ENCODE data around the gene RALGPS2. TPM values are rescaled to one million over a fixed set of nuclear protein-coding genes. Genes with fewer than 3 reads are reported as not detected.

The RALGPS2 gene
- total RNA-seq, 4 donors from 2014 or later = 4.3 to 30.8 (median 16.8) TPM

DNA sequence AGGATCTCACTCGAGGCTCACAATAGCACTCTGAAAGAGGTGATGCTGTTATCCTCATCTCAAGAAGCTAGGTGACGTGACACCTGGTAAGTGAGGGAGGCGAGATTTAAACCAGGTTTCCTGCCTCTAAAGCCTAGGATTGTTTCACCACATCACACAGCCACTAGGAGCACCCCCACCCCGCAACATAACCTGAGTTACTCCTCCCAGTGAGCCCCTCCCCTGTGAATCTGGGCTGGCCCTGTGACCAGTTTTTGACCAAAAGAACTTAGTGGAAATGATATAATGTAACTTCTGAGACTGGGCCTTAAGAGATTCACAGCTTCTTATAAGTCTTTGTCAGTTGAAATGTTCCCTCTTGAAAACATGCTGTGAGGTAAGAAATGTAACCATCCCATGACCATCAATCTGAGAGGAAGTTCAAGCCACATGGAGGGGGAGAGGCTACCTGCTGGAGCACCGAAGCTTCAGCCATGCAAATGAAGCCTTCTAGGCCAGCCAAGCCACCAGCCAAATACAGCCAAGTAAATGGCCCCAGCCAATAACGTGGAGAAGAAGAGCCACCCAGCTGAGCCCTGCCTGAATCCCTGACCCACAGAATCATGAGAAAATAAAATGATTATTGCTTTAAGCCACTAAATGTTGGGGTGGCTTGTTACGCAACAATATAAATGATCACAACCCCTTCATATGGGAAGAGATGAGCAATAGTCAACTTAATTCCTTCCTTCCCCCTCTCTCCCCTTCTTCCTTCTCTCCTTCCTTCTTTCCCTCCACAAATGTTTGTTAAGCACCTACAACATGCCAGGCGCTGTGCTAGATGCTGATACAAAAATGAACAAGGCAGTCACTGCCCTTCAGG is 239.7 kb downstream of the RALGPS2 start:
- Histone ChIP-seq H3K27me3 (no peaks in the 10 kb centered on the region), H3K27ac (no peak overlapping the region), H3K36me3 (no peaks in the 10 kb centered on the region), H3K9me3 (peaks cover 0 to 11% (median 0%) of the 10 kb centered on the region in 4 donors), H3K4me3 (no peak overlapping the region), H3K4me1 (peaks cover 0 to 4% (median 0%) of the 10 kb centered on the region in 4 donors)
- DNase-seq (ENCODE audit: low spot score in 2 of 2) = no peak
- WGBS, 2 donors = 90 to 92% methylated on average over 8 of the region's 8 CpGs
- no peak for TF ChIP-seq POLR2A (IDR thresholded peaks at IDR 0.05)
- TF ChIP-seq EP300 (IDR thresholded peaks at IDR 0.05) = no peak
- TF ChIP-seq, protein P1, sequence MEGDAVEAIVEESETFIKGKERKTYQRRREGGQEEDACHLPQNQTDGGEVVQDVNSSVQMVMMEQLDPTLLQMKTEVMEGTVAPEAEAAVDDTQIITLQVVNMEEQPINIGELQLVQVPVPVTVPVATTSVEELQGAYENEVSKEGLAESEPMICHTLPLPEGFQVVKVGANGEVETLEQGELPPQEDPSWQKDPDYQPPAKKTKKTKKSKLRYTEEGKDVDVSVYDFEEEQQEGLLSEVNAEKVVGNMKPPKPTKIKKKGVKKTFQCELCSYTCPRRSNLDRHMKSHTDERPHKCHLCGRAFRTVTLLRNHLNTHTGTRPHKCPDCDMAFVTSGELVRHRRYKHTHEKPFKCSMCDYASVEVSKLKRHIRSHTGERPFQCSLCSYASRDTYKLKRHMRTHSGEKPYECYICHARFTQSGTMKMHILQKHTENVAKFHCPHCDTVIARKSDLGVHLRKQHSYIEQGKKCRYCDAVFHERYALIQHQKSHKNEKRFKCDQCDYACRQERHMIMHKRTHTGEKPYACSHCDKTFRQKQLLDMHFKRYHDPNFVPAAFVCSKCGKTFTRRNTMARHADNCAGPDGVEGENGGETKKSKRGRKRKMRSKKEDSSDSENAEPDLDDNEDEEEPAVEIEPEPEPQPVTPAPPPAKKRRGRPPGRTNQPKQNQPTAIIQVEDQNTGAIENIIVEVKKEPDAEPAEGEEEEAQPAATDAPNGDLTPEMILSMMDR (IDR thresholded peaks at IDR 0.05) = no peak

DNA sequence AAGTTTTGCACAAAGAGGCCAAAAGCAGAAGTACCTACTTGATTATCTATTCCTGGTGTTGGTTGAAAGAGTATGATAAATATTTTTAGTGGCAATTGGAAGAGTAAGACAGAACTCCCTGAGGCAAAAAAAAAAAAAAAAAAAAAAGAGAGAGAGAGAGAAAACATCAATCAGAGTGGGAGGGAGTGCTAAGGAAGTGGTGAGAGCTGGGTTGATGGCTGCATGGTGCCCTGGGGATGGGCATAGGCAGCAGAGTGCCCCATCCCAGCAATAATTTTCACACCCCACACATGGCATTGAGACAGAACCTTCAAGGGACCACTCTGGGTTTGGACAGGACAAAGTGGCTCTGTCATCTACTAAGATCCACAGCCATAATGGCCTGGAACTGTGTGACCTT is 241.3 kb downstream of the RALGPS2 start:
- DNase-seq (ENCODE audit: low spot score in 2 of 2) = no peak

DNA sequence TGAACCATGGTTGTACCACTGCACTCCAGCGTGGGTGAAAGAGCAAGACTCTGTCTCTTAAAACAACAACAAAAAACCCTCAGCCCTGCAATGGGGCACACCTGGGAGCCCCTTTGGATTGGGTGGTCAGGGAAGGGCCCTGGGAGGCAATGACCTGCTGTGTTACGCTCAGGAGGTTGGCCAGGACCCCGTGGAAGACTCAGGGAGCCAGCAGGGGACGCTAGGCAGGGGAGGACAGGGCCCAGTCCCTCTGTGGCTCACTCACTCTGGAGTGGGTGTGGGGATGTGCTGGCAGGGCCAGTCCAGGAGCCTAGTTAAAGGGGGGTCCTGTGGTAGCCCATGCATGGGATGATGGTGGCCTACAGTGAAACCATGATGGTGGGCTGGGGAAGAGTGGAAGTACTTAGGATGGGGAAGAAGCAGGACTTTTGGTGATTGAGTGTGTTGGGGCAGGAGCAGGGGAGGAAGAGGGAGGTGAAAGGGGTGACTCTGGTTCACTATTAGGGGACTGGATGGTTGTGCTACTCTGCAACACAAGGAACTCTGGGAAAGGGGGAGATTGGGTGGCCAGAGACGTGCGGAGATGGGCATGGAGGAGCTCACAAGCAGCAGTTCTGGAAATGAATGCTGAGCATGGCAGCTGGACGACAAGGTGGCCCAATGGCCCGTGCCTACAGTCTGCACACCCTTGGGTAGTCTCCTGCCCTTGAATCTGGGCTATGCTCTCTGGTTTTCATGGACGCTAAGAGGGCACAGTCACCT is 244.4 kb downstream of the RALGPS2 start:
- Histone ChIP-seq H3K27me3 (no peaks in the 10 kb centered on the region), H3K4me1 (peaks cover 0 to 11% (median 0%) of the 10 kb centered on the region in 4 donors), H3K9me3 (peaks cover 0 to 7% (median 0%) of the 10 kb centered on the region in 4 donors), H3K4me3 (no peak overlapping the region), H3K36me3 (no peaks in the 10 kb centered on the region), H3K27ac (no peak overlapping the region)
- no peak for DNase-seq (ENCODE audit: low spot score in 2 of 2)
- 94 to 95% methylated on average over 9 of the region's 9 CpGs for WGBS, 2 donors
- TF ChIP-seq, protein P1 (IDR thresholded peaks at IDR 0.05) = no peak
- TF ChIP-seq EP300 (IDR thresholded peaks at IDR 0.05) (no peak), POLR2A (IDR thresholded peaks at IDR 0.05) (no peak)

More for the DNA sequence above, 241.3 kb downstream of the RALGPS2 start:
- TF ChIP-seq, protein P1 (IDR thresholded peaks at IDR 0.05) = no peak
- no peak for TF ChIP-seq POLR2A (IDR thresholded peaks at IDR 0.05)
- no peak for TF ChIP-seq EP300 (IDR thresholded peaks at IDR 0.05)
- Histone ChIP-seq H3K4me1 (peaks cover 0 to 4% (median 0%) of the 10 kb centered on the region in 4 donors), H3K9me3 (peaks cover 0 to 11% (median 0%) of the 10 kb centered on the region in 4 donors), H3K27me3 (no peaks in the 10 kb centered on the region), H3K27ac (no peak overlapping the region), H3K36me3 (no peaks in the 10 kb centered on the region), H3K4me3 (no peak overlapping the region)

DNA sequence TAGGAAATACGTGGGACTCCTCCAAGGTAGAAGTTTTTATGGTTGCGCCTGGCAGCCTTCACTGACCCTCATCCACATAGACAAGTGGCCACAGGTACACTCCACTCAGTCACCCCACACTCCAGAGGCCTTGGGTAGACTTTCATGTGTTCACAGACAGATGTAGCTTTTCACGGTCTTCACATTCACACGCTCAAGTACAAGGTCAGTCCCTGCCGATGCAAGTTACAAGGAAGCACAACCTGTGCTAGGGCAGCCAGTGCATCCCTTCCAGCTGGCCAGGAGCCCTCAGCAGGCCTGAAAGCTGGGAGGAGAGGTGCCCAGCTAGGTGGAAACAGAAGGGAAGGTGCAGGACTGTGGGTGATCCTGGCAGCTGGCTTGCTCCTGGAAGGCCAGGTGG is 245.1 kb downstream of the RALGPS2 start:
- 84 to 95% methylated on average over 5 of the region's 5 CpGs for WGBS, 2 donors
- DNase-seq (ENCODE audit: low spot score in 2 of 2) = no peak
- H3K27ac ChIP-seq = no peak overlapping the region

More for the DNA sequence above, 245.1 kb downstream of the RALGPS2 start:
- Histone ChIP-seq H3K4me3 (no peak overlapping the region), H3K27me3 (no peaks in the 10 kb centered on the region), H3K9me3 (peaks cover 0 to 3% (median 0%) of the 10 kb centered on the region in 4 donors), H3K4me1 (peaks cover 0 to 11% (median 0%) of the 10 kb centered on the region in 4 donors), H3K36me3 (no peaks in the 10 kb centered on the region)
- TF ChIP-seq EP300 (IDR thresholded peaks at IDR 0.05) = no peak
- TF ChIP-seq POLR2A (IDR thresholded peaks at IDR 0.05) = no peak
- TF ChIP-seq, protein P1 (IDR thresholded peaks at IDR 0.05) = no peak

Small RNA genes within 50 kb of the gene (small RNA-seq; reads per million reads assigned to genes)
- gene MIR4424 = not detected
- gene RF00092 = not detected

Other genes starting within 250 kb of the RALGPS2 start
- gene CLEC20A, start 228.3 kb upstream of the RALGPS2 start, total RNA-seq = 1 to 10 TPM in 2 of 4 donors, not detected in 2; 1.5 to 4.6 TPM
- gene TEX35, start 212.1 kb upstream of the RALGPS2 start, total RNA-seq = 1 to 10 TPM in 1 of 4 donors, not detected in 3; 4.2 TPM
- 10 to 100 TPM; 25.2 to 40.8 (median 30.5) TPM for gene ANGPTL1, start 145.8 kb downstream of the RALGPS2 start, total RNA-seq

All from tibial nerve (tissue), 4 donors.